Umbilical cord (tissue), 2 donors: Measurements from ENCODE around the gene CCDC187. TPM values are rescaled to one million over a fixed set of nuclear protein-coding genes. Genes with fewer than 3 reads are reported as not detected.
"Not testable (repeated sequence)": the region's sequence is repeated elsewhere in the genome, so short reads cannot be mapped to it uniquely, and the experiment has no call there.

Experiments
- DNase-seq: peaks from one replicate; pipeline ENCODE4 v3.0.0-alpha.2; 2015; ENCODE audit warnings: low spot score
- total RNA-seq: library from RNA; depleted of rRNA; stranded (reverse); fragments of >200 nt; gene quantifications from one replicate; pipeline ENCODE4 v1.2.3, GENCODE V29; 2014; ENCODE audit warnings: low replicate concordance; ENCODE audit not compliant: insufficient read depth

The CCDC187 gene
- total RNA-seq, 1 donor from 2014 or later: 1.7 TPM

- no peak for DNase-seq
Observed at GRCh38 chr9:136240941-136241340, 63.0 kb downstream of the CCDC187 start.

- no peak for DNase-seq
Observed at GRCh38 chr9:136239983-136240330, 63.9 kb downstream of the CCDC187 start.

GRCh38 chr9:136239135-136239982 is 64.5 kb downstream of the CCDC187 start:
- DNase-seq: no peak

GRCh38 chr9:136238342-136238732 is 65.6 kb downstream of the CCDC187 start:
- DNase-seq: no peak

DNA sequence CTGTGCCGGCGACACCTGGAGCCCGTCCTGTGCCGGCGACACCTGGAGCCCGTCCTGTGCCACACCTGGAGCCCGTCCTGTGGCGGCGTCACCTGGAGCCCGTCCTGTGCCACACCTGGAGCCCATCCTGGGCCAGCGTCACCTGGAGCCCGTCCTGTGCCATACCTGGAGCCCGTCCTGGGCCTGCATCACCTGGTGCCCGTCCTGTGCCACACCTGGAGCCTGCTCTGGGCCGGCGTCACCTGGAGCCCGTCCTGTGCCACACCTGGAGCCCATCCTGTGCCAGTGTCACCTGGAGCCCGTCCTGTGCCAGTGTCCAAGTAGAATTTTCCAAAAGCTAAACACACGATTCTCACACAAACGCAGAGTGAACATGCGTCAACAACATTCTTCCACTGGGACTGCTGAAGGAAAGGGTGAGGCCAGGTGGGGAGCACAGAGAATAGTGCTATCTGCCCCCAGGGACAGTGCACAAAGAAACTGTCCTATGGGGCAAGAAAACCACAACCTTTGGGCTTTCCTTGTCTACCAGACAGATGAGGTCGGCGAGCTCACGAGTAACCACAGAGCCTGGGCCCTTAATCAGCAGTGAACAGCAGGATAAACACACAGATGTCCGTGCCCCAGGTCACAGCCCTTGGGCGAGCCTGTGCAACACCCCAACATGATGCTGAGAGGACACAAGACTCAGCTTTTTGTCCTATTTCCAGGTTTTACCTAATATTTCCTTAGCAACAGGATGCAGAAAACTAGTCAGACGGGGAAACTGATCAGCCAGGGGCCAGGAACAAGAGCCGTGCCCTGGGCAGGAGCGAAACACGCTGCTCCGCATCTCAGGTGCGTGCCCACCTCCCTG is 66.2 kb downstream of the CCDC187 start:
- no peak for DNase-seq

- DNase-seq: not testable (repeated sequence)
Observed at GRCh38 chr9:136236471-136237410, 67.2 kb downstream of the CCDC187 start.

- no peak for DNase-seq
Observed at GRCh38 chr9:136235709-136236455, 68.0 kb downstream of the CCDC187 start.

DNA sequence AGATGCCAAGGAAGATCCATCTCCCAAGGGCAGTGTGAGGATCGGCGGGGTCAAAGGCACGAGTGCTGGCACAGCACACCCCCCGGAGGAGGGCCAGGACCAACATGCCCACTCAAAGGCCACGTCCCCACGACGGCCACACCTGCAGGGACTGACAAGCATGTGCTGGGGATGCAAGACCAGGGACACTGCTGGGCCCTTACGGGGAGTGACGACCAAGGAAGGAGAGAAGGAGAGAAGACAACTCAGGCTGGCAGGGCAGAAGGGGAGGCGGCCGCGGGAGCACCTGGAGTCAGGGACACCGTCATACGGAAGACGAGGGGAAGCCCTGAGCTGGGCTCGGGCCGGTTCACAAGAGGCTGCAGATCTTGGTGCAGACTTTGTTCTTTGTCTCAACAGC is 68.7 kb downstream of the CCDC187 start:
- no peak for DNase-seq

GRCh38 chr9:136234597-136234996 is 69.3 kb downstream of the CCDC187 start:
- no peak for DNase-seq

DNA sequence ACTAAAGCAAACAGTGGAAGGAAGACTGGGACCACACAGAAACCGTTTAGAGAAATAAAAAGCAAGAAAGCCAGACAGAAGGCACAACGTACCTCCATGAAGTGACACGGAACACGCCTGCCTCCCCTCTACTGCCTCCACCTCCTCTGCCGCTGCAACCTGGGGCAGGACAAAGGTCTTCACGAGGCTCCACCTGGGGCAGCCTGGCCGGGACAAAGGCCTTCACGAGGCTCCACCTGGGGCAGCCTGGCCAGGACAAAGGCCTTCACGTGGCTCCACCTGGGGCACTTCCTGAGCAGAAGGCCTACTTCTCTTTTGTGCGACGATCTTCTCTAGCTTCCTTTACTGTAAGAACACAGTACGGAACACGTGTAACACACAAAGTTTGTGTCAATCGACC is 70.0 kb downstream of the CCDC187 start:
- DNase-seq: no peak

DNA sequence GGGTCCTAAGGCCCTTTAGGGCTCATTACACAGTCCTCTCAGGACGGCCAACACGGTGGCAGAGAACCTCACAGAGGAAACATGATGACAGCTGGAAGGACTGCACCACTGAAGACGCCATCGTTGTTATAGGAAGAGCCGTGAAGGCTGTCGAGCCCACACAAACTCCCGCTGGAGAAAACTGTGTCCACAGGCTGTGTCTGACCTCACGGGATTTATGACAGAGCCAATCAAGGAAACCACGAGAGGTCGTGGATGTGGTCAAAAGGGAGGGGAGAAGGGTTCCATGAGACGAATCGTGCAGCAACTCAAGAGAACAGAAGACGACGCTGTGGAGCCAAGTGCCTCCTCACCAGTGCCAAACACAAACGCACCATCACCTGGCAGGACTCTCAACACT is 70.5 kb downstream of the CCDC187 start:
- DNase-seq: no peak

GRCh38 chr9:136232969-136233368 is 70.9 kb downstream of the CCDC187 start:
- no peak for DNase-seq

DNA sequence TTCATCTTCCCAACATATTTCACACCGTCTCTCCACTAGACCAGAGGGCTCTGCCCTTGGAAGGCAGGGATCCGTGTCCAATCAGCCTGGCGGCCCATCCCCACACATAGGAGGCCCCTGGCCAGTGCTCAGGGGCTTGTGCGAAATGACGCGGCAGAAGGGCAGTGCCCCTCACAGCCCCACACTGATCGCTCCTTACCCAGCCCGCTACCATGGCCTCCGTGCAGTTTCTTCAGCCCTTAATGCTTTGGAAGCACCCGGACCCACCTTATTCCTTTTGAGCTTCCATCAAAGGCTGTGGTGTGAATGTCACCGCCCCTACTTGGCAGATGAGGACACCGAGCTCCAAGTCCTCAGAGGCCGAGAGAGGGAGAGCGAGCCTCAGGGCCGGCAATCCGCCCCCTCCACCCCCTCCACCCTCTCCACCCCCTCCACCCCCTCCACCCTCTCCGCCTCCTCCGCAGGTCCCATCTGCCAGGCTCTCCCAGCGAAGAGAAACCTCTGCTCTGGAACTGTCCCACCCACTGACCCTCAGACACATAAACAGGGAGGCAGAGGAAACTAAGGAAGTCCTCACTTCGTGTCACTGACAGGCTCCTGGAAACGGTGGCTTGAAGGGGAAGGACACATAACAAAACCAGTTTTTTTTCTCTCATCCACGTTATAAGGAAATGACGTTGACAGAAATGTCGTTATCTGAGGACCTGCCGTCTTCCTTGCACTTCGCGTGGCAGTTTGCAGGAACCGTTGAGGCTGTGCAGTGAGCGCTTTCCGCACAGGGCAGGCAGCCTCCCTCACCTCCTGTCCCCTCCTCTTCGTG is 72.2 kb downstream of the CCDC187 start:
- DNase-seq: no peak

GRCh38 chr9:136230773-136231172 is 73.1 kb downstream of the CCDC187 start:
- no peak for DNase-seq

DNA sequence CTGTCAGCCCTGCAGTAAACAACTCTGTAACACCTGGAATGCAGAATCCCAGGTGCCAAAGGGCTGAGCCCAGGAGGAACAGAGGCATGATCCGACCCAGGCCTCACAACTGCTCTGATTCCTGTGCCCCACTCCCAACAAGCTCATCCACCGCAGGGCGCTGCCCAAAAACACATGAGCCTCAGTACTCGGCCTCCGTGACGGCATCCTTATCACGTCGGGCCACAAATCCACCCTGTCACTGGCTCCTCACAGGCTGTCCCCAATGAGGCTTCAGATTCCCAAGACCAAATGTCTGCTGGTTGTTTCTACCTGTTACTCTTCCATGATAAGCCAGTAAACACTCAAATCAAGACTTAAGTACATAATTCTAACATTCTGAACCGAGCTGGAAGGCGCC is 73.5 kb downstream of the CCDC187 start:
- DNase-seq: no peak

GRCh38 chr9:136229096-136230065 is 74.5 kb downstream of the CCDC187 start:
- DNase-seq: no peak

- DNase-seq: no peak
Observed at GRCh38 chr9:136228107-136228875, 75.6 kb downstream of the CCDC187 start.
